DND-41 (cell line): ENCODE results near the gene LMAN2.

Source experiments
- EZH2 ChIP-seq: IDR thresholded peaks from 3 replicates; pipeline ENCODE4 v1.6.1; 2012; ENCODE audit warnings: borderline replicate concordance, low read depth, mild to moderate bottlenecking, moderate library complexity, low read length, inconsistent platforms; ENCODE audit not compliant: severe bottlenecking
- TF ChIP-seq, protein P1 (sequence below): IDR thresholded peaks from 2 replicates; pipeline ENCODE4 v1.5.1; 2012; ENCODE audit warnings: borderline replicate concordance, low read length, moderate library complexity, mild to moderate bottlenecking; ENCODE audit not compliant: poor library complexity, severe bottlenecking; ENCODE audit errors: extremely low read depth

DNA sequence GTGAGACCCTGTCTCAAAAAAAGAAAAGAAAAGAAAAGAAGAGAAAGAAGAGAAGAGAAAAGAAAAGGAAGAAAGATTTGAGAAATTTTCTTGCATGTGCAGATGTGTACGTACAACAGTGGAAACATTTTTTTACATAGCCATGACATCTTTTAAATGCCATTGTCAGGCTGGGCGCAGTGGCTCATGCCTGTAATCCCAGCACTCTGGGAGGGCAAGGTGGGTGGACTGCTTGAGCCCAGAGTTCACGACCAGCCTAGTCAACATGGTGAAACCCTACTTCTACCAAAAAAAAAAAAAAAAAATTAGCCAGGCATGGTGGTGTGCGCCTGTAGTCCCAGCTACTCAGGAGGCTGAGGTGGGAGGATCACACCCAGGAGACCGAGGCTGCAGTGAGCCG is 6.6 kb downstream of the LMAN2 start:
- TF ChIP-seq, protein P1, sequence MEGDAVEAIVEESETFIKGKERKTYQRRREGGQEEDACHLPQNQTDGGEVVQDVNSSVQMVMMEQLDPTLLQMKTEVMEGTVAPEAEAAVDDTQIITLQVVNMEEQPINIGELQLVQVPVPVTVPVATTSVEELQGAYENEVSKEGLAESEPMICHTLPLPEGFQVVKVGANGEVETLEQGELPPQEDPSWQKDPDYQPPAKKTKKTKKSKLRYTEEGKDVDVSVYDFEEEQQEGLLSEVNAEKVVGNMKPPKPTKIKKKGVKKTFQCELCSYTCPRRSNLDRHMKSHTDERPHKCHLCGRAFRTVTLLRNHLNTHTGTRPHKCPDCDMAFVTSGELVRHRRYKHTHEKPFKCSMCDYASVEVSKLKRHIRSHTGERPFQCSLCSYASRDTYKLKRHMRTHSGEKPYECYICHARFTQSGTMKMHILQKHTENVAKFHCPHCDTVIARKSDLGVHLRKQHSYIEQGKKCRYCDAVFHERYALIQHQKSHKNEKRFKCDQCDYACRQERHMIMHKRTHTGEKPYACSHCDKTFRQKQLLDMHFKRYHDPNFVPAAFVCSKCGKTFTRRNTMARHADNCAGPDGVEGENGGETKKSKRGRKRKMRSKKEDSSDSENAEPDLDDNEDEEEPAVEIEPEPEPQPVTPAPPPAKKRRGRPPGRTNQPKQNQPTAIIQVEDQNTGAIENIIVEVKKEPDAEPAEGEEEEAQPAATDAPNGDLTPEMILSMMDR = no peak
- no peak for TF ChIP-seq EZH2
